Activated CD4-positive, CD25-positive, alpha-beta regulatory T cell treated with anti-CD3 and anti-CD28 coated beads, Interleukin-2, amount 50 U/mL, for 72 hours (primary cell): ENCODE measurements around the gene ST3GAL5.
"Not testable (repeated sequence)": the region's sequence is repeated elsewhere in the genome, so short reads cannot be mapped to it uniquely, and the experiment has no call there.

Experiments
- DNase-seq: peaks from one replicate; pipeline ENCODE4 v3.0.0; 2021

The ST3GAL5 gene

GRCh38 chr2:85893428-85894258 lies 4.9 kb upstream of the ST3GAL5 start:
- no peak for DNase-seq

GRCh38 chr2:85892216-85892944 lies 3.6 kb upstream of the ST3GAL5 start:
- DNase-seq = no peak

- no peak for DNase-seq
These were observed 1.9 kb upstream of the ST3GAL5 start for GRCh38 chr2:85890522-85891176.

GRCh38 chr2:85889627-85890281 lies 964 bp upstream of the ST3GAL5 start:
- no peak for DNase-seq

- DNase-seq = peak; percentile 42
These were observed 638 bp downstream of the ST3GAL5 start for GRCh38 chr2:85888020-85888683.

- peak; percentile 50 for DNase-seq
These were observed 1.2 kb downstream of the ST3GAL5 start for GRCh38 chr2:85887566-85888019.

- no peak for DNase-seq
These were observed 2.2 kb downstream of the ST3GAL5 start for GRCh38 chr2:85886590-85886989.

GRCh38 chr2:85886141-85886540 lies 2.6 kb downstream of the ST3GAL5 start:
- no peak for DNase-seq

GRCh38 chr2:85881781-85882180 lies 7.0 kb downstream of the ST3GAL5 start:
- not testable (repeated sequence) for DNase-seq

GRCh38 chr2:85880716-85881328 lies 8.0 kb downstream of the ST3GAL5 start:
- not testable (repeated sequence) for DNase-seq

- no peak for DNase-seq
These were observed 9.9 kb downstream of the ST3GAL5 start for GRCh38 chr2:85878719-85879370.

GRCh38 chr2:85875350-85876050 lies 13.3 kb downstream of the ST3GAL5 start:
- no peak for DNase-seq

GRCh38 chr2:85873679-85874078 lies 15.1 kb downstream of the ST3GAL5 start:
- no peak for DNase-seq

GRCh38 chr2:85872536-85873161 lies 16.1 kb downstream of the ST3GAL5 start:
- no peak for DNase-seq

GRCh38 chr2:85871494-85872164 lies 17.2 kb downstream of the ST3GAL5 start:
- no peak for DNase-seq

- no peak for DNase-seq
These were observed 20.0 kb downstream of the ST3GAL5 start for GRCh38 chr2:85868822-85869221.

- DNase-seq = no peak
These were observed 21.1 kb downstream of the ST3GAL5 start for GRCh38 chr2:85867556-85868292.

- no peak for DNase-seq
These were observed 21.7 kb downstream of the ST3GAL5 start for GRCh38 chr2:85867121-85867520.

- DNase-seq = no peak
These were observed 22.6 kb downstream of the ST3GAL5 start for GRCh38 chr2:85866165-85866659.
